ENCODE results near the gene ZNF337. TPM values are rescaled to one million over a fixed set of nuclear protein-coding genes. Genes with fewer than 3 reads are reported as not detected.

The ZNF337 gene
- 13.0 TPM for polyA plus RNA-seq (2012; ENCODE audit: insufficient read depth, insufficient read length, low read depth)

- DNase-seq: peak; percentile 96
- Histone ChIP-seq H3K27me3 (no peaks in the 10 kb centered on the region), H3K36me3 (no peaks in the 10 kb centered on the region), H3K4me1 (no peaks in the 10 kb centered on the region), H3K4me3 (ENCODE audit: low read depth, low read length) (peak within 1 kb of the TSS; percentile 81), H3K9me3 (no peaks in the 10 kb centered on the region)
- TF ChIP-seq, protein P1, sequence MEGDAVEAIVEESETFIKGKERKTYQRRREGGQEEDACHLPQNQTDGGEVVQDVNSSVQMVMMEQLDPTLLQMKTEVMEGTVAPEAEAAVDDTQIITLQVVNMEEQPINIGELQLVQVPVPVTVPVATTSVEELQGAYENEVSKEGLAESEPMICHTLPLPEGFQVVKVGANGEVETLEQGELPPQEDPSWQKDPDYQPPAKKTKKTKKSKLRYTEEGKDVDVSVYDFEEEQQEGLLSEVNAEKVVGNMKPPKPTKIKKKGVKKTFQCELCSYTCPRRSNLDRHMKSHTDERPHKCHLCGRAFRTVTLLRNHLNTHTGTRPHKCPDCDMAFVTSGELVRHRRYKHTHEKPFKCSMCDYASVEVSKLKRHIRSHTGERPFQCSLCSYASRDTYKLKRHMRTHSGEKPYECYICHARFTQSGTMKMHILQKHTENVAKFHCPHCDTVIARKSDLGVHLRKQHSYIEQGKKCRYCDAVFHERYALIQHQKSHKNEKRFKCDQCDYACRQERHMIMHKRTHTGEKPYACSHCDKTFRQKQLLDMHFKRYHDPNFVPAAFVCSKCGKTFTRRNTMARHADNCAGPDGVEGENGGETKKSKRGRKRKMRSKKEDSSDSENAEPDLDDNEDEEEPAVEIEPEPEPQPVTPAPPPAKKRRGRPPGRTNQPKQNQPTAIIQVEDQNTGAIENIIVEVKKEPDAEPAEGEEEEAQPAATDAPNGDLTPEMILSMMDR (IDR thresholded peaks at IDR 0.05; ENCODE audit: low read depth, low read length): no peak
These were observed at the start of gene ZNF337 for GRCh38 chr20:25696371-25697131. ZNF337 (minus strand) TSS chr20:25696853; CDS start chr20:25686417, 10,436 bp downstream.

- TF ChIP-seq, protein P1 (IDR thresholded peaks at IDR 0.05; ENCODE audit: low read depth, low read length): no peak
- no peaks in the 10 kb centered on the region for H3K27me3 ChIP-seq
- DNase-seq: no peak
- H3K4me3 ChIP-seq (ENCODE audit: low read depth, low read length): no peak overlapping the region
- no peaks in the 10 kb centered on the region for H3K36me3 ChIP-seq
- peaks cover 3% of the 10 kb centered on the region; the same call in 1 of the 2 replicates for H3K4me1 ChIP-seq
- no peaks in the 10 kb centered on the region for H3K9me3 ChIP-seq
These were observed 49.1 kb upstream of the ZNF337 start for GRCh38 chr20:25745738-25746137.

DNA sequence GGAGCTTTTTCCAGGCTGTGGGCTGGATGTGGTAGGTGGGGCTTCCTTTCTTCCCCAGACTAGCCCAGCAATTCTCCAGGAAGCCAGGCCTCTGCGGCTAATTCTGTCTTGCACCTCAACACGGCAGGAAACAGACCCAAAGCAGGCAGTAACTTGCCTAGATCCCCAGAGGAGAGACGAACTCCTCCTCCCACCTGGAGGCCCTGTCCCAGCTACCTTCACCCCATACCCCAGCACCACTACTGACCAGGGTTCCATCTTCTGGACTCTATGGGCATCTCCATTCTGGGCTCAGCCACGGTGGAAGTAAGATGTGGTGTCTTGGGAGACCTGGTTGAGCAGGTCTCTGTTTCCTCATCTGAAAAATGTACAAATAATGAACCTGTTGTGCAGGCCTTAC lies 48.4 kb upstream of the ZNF337 start:
- H3K4me3 ChIP-seq (ENCODE audit: low read depth, low read length): no peak overlapping the region
- no peaks in the 10 kb centered on the region for H3K9me3 ChIP-seq
- no peaks in the 10 kb centered on the region for H3K36me3 ChIP-seq
- TF ChIP-seq, protein P1 (IDR thresholded peaks at IDR 0.05; ENCODE audit: low read depth, low read length): no peak
- H3K27me3 ChIP-seq: peaks cover 2% of the 10 kb centered on the region; the same call in 1 of the 2 replicates
- no peaks in the 10 kb centered on the region for H3K4me1 ChIP-seq
- DNase-seq: no peak

- H3K9me3 ChIP-seq: no peaks in the 10 kb centered on the region; the same call in 1 of the 2 replicates
- no peaks in the 10 kb centered on the region for H3K4me1 ChIP-seq
- H3K36me3 ChIP-seq: no peaks in the 10 kb centered on the region
- TF ChIP-seq, protein P1 (IDR thresholded peaks at IDR 0.05; ENCODE audit: low read depth, low read length): no peak
- no peak overlapping the region for H3K4me3 ChIP-seq (ENCODE audit: low read depth, low read length)
- no peak for DNase-seq
- peaks cover 3% of the 10 kb centered on the region; the same call in 1 of the 2 replicates for H3K27me3 ChIP-seq
These were observed 47.6 kb upstream of the ZNF337 start for GRCh38 chr20:25744261-25744660.

- Histone ChIP-seq H3K36me3 (no peaks in the 10 kb centered on the region), H3K4me3 (ENCODE audit: low read depth, low read length) (no peak overlapping the region), H3K27me3 (peaks cover 3% of the 10 kb centered on the region; the same call in 1 of the 2 replicates), H3K9me3 (no peaks in the 10 kb centered on the region; the same call in 1 of the 2 replicates), H3K4me1 (no peaks in the 10 kb centered on the region)
- TF ChIP-seq, protein P1 (IDR thresholded peaks at IDR 0.05; ENCODE audit: low read depth, low read length): no peak
- no peak for DNase-seq
These were observed 44.4 kb upstream of the ZNF337 start for GRCh38 chr20:25741088-25741487.
